HepG2 (cell line): ENCODE results near the gene RPL18. TPM values are rescaled to one million over a fixed set of nuclear protein-coding genes. Genes with fewer than 3 reads are reported as not detected.

ENCODE experiments used
- ATAC-seq: fragments of 200-7000 bp; cut with Tn5 transposase; 3 replicates; pipeline ENCODE4 v1.9.1; 2020; ENCODE audit warnings: mild to moderate bottlenecking, moderate library complexity
- BruUV-seq: library from RNA; stranded (reverse); fragments of 400-500 nt; replicated peaks from 2 replicates; lab custom pipeline; 2021; lab: Mats Ljungman, UMichigan
- CTCF ChIA-PET: fragments of 300-600 bp; formaldehyde crosslinking; extraction: SDS; loops from one replicate; lab custom pipeline; 2021; ENCODE audit warnings: low total read pairs, inconsistent platforms, low intra/inter-chr PET ratio; lab: Yijun Ruan, JAX
- POLR2A ChIA-PET: fragments of 350-600 bp; sonication (Branson Sonifier 250); formaldehyde crosslinking; loops from one replicate; lab custom pipeline; 2020; ENCODE audit warnings: antibody characterized with exemption, inconsistent platforms; lab: Yijun Ruan, JAX
- DNase-seq: peaks from one replicate; pipeline ENCODE4 v3.0.0-alpha.2; 2015; ENCODE audit warnings: low spot score
- FAIRE-seq: peaks from 3 replicates; lab custom pipeline; 2011; peaks lifted over from hg19 to GRCh38; lab: Jason Lieb, UNC
- H2AFZ ChIP-seq: one replicate; pipeline ENCODE4 v1.6.1; 2011; ENCODE audit warnings: low read length, inconsistent platforms
- H3K27ac ChIP-seq: fragments of 300-600 bp; 3 replicates; pipeline ENCODE4 v1.8.0; 2011; ENCODE audit warnings: mixed run types, mild to moderate bottlenecking, mixed read lengths, low read length, inconsistent platforms; ENCODE audit not compliant: insufficient read depth; ENCODE audit errors: extremely low read length
- H3K27me3 ChIP-seq, 2 experiments: fragments of 200-600 bp in 1 of 2; 2 replicates in 1 of 2; 3 replicates in 1 of 2; pipeline versions ENCODE4 v1.6.0 to v1.8.0; 2011; ENCODE audit warnings: low read length in 2 of 2, mild to moderate bottlenecking in 2 of 2, moderate library complexity in 2 of 2, inconsistent platforms in 1 of 2; ENCODE audit not compliant: insufficient read depth in 2 of 2, control insufficient read depth in 1 of 2
- H3K36me3 ChIP-seq, 2 experiments: fragments of 200-600 bp in 1 of 2; replicated peaks in 1 of 2; 2 replicates in 1 of 2; 3 replicates in 1 of 2; pipeline versions ENCODE4 v1.5.1 to v1.8.0; 2011; ENCODE audit warnings: low read length in 2 of 2, inconsistent platforms in 1 of 2; ENCODE audit not compliant: insufficient read depth in 2 of 2, control insufficient read depth in 1 of 2
- H3K4me1 ChIP-seq: 2 replicates; pipeline ENCODE4 v1.5.1; 2012; ENCODE audit warnings: low read length, inconsistent platforms; ENCODE audit not compliant: insufficient read depth
- H3K4me2 ChIP-seq: 2 replicates; pipeline ENCODE4 v1.6.0; 2011; ENCODE audit warnings: low read depth, low read length, inconsistent platforms
- H3K4me3 ChIP-seq, 3 experiments: fragments of 200-600 bp in 1 of 3; sonication (generic), shearing (Covaris generic) in 1 of 3; replicated peaks in 1 of 3; 2 replicates each; pipeline ENCODE4 v1.5.1; 2011 to 2016; ENCODE audit warnings: low read length in 3 of 3, inconsistent platforms in 2 of 3, low read depth in 2 of 3, mild to moderate bottlenecking in 2 of 3, control low read depth in 1 of 3, mixed read lengths in 1 of 3; ENCODE audit not compliant: insufficient read depth in 1 of 3
- H3K79me2 ChIP-seq: one replicate; pipeline ENCODE4 v1.6.1; 2011; ENCODE audit warnings: low read length, inconsistent platforms; ENCODE audit not compliant: insufficient read depth
- H3K9ac ChIP-seq: 2 replicates; pipeline ENCODE4 v1.6.0; 2011; ENCODE audit warnings: mild to moderate bottlenecking, low read depth, low read length, inconsistent platforms; ENCODE audit not compliant: insufficient read depth
- H3K9me3 ChIP-seq: 2 replicates; pipeline ENCODE4 v1.5.1; 2012; ENCODE audit warnings: mild to moderate bottlenecking, low read length
- H4K20me1 ChIP-seq: 2 replicates; pipeline ENCODE4 v1.6.0; 2011; ENCODE audit warnings: inconsistent platforms, mild to moderate bottlenecking, low read length, moderate library complexity; ENCODE audit not compliant: insufficient read depth
- ARID4A ChIP-seq: sonication (generic); formaldehyde crosslinking; IDR thresholded peaks from 2 replicates; pipeline ENCODE4 v1.5.0; 2020; ENCODE audit warnings: mild to moderate bottlenecking, missing genetic modification reagents, borderline replicate concordance
- ATF7 ChIP-seq, 2 experiments: fragments of 450-650 bp in 1 of 2; sonication (generic) in 1 of 2; formaldehyde crosslinking in 1 of 2; IDR thresholded peaks; 2 replicates each; pipeline versions ENCODE4 v1.4.0 to v1.6.1; 2016 to 2020; ENCODE audit warnings: antibody characterized with exemption in 1 of 2, mild to moderate bottlenecking in 1 of 2, missing genetic modification reagents in 1 of 2
- E2F2 ChIP-seq: sonication (generic); formaldehyde crosslinking; IDR thresholded peaks from 2 replicates; pipeline ENCODE4 v1.4.0; 2020; ENCODE audit warnings: missing genetic modification reagents, borderline replicate concordance
- MIXL1 ChIP-seq: IDR thresholded peaks from 2 replicates; pipeline ENCODE4 v1.6.1; 2016
- NCOA2 ChIP-seq: sonication (generic); formaldehyde crosslinking; IDR thresholded peaks from 2 replicates; pipeline ENCODE4 v1.8.0; 2022; ENCODE audit warnings: inconsistent platforms
- RORA ChIP-seq: sonication (generic); formaldehyde crosslinking; IDR thresholded peaks from 2 replicates; pipeline ENCODE4 v1.5.0; 2020; ENCODE audit warnings: mild to moderate bottlenecking, missing genetic modification reagents, moderate library complexity
- THAP11 ChIP-seq: IDR thresholded peaks from 2 replicates; pipeline ENCODE4 v1.6.1; 2016; ENCODE audit warnings: missing biosample characterization, missing genetic modification reagents
- YY1 ChIP-seq: IDR thresholded peaks from 2 replicates; pipeline ENCODE4 v1.6.1; 2011; ENCODE audit warnings: low read length, low read depth, moderate library complexity, mild to moderate bottlenecking; ENCODE audit not compliant: insufficient read depth, insufficient replicate concordance
- WGBS: methylation state at CpG from one replicate; pipeline ENCODE4 v1.1.6; 2017; ENCODE audit warnings: low lambda C conversion rate; 5-methylcytosine and 5-hydroxymethylcytosine counted together
- in situ Hi-C: cut with HindIII; loops from 2 replicates; pipeline ENCODE4 v1.10.0; 2017; ENCODE audit warnings: low pct_unique_long_range_greater_than_20kb; ENCODE audit not compliant: extremely low pct_ligation_motif_present
- intact Hi-C: fragments of 100-400 bp; cut with micrococcal nuclease; formaldehyde crosslinking; loops from one replicate; pipeline ENCODE4 v1.10.0; 2022; ENCODE audit not compliant: unreplicated experiment
- polyA plus RNA-seq, 8 experiments: library from polyadenylated mRNA; depleted of rRNA in 3 of 8; stranded (reverse) in 7 of 8; unstranded in 1 of 8; fragments of >200 nt; fragmentation: Illumina TruSeq in 4 of 8; extraction: Trizol in 4 of 8; gene quantifications; 2 replicates each; pipeline versions ENCODE4 v1.2.1 to v1.2.3, GENCODE V29; 2011 to 2016; ENCODE audit warnings: low read depth in 4 of 8, missing spikeins in 1 of 8, mixed read lengths in 1 of 8; ENCODE audit not compliant: insufficient read depth in 1 of 8
- total RNA-seq, 5 experiments: library from RNA; depleted of rRNA; stranded (reverse); fragments of >200 nt; fragmentation: Illumina TruSeq; extraction: Trizol; gene quantifications; 2 replicates each; pipeline ENCODE4 v1.2.3, GENCODE V29; 2016; ENCODE audit warnings: low read depth in 1 of 5

The RPL18 gene
- total and polyA plus RNA-seq, 2 of the 13 experiments (the other 11 are each of a cell fraction or from before 2014, with no cell fraction given): 1,485 to 1,639 TPM

- TF ChIP-seq E2F2 (peak; percentile 61; the same call in 1 of the 2 replicates), NCOA2 (CRISPR knock-in tag) (no peak), ATF7 (IDR thresholded peaks at IDR 0.05) (no peak), ATF7 (CRISPR knock-in tag; IDR thresholded peaks at IDR 0.05) (no peak), YY1 (peak; percentile 40), THAP11 (CRISPR knock-in tag) (peak; percentile 100), MIXL1 (CRISPR knock-in tag) (no peak)
Observed at GRCh38 chr19:48644839-48645619, 26.1 kb upstream of the RPL18 start (continued).

GRCh38 chr19:48644355-48644754 lies 25.4 kb upstream of the RPL18 start:
- no peak for ATAC-seq
- Histone ChIP-seq H4K20me1 (no peaks in the 10 kb centered on the region), H3K4me1 (peaks cover 22% of the 10 kb centered on the region), H2AFZ (no peak overlapping the region), H3K4me3 (no peak overlapping the region), H3K4me2 (no peak overlapping the region), H3K27me3 (peaks cover 1 to 4% of the 10 kb centered on the region in 2 experiments; a peak in 4 of 5 replicates), H3K36me3 (no peaks in the 10 kb centered on the region), H3K9ac (no peak overlapping the region), H3K9me3 (no peaks in the 10 kb centered on the region), H3K79me2 (no peaks in the 10 kb centered on the region), H3K27ac (no peak overlapping the region)
- intact Hi-C loops: no loop called here
- DNase-seq: no peak
- in situ Hi-C loops: no loop called here
- CTCF ChIA-PET: no interaction called here
- TF ChIP-seq RORA (CRISPR knock-in tag) (no peak), ARID4A (CRISPR knock-in tag) (0 out of 2 replicates have a peak, but pooled peaks have one; percentile 13)
- no TSS peak for BruUV-seq
- POLR2A ChIA-PET: interaction anchor here (1.5 to 3.4 kb wide), 3 partner anchors 10 to 125 kb away, joined by 4 to 16 read pairs (median 5); no protein-coding TSS in a partner anchor
- WGBS: 71% methylated on average over 4 of the region's 4 CpGs
- FAIRE-seq: no peak
